ENCODE measurements around the gene CACNA1B. TPM values are rescaled to one million over a fixed set of nuclear protein-coding genes. Genes with fewer than 3 reads are reported as not detected.

CACNA1B gene
- total and polyA plus RNA-seq, 9 of the 15 experiments (the other 6 are each of a cell fraction or from before 2014, with no cell fraction given): 0.01 to 0.04 TPM; not detected in 7

- H3K9me1 ChIP-seq (ENCODE audit: control insufficient read depth, insufficient read depth, low read length): no peaks in the 10 kb centered on the region
- WGBS (ENCODE audit: insufficient coverage, low coverage, missing lambda C conversion rate): 0% methylated on average over 4 of the region's 4 CpGs
- intact Hi-C loops (cut with micrococcal nuclease): no loop called here
- H2AFZ ChIP-seq (ENCODE audit: low read depth, low read length): no peak overlapping the region
- no peak for FAIRE-seq
- H3K79me2 ChIP-seq (ENCODE audit: control insufficient read depth, insufficient read depth, low read length): no peaks in the 10 kb centered on the region
- BruUV-seq (replicated peaks): no TSS peak
- no peak overlapping the region for H3K9ac ChIP-seq (ENCODE audit: insufficient read depth in 1 of 2, low read depth in 2 of 2, low read length in 2 of 2)
- no peaks in the 10 kb centered on the region for H3K9me3 ChIP-seq (replicated peaks; ENCODE audit: control insufficient read depth, insufficient read depth, low read depth, low read length)
- ChIA-PET CTCF (ENCODE audit: low intra/inter-chr PET ratio) (no interaction called here), POLR2A (no interaction called here)
- in situ Hi-C loops (cut with MboI): no loop called here
- peak in 1 of 4 experiments; percentile 30 for DNase-seq (ENCODE audit: extremely low read depth in 1 of 4, low spot score in 3 of 4)
- peaks cover 7 to 17% of the 10 kb centered on the region in 2 experiments for H3K27me3 ChIP-seq (ENCODE audit: control insufficient read depth in 2 of 2, insufficient read depth in 2 of 2, low read length in 2 of 2)
- no peak overlapping the region for H3K4me3 ChIP-seq
- H3K27ac ChIP-seq (ENCODE audit: extremely low read depth, low read depth, low read length): no peak overlapping the region
- no peaks in the 10 kb centered on the region for H3K4me1 ChIP-seq (replicated peaks in 1 of 2; ENCODE audit: control insufficient read depth in 2 of 2, insufficient read depth in 2 of 2, low read length in 2 of 2)
- no peak for ATAC-seq
- H4K20me1 ChIP-seq (replicated peaks; ENCODE audit: control insufficient read depth, insufficient read depth, low read length): no peaks in the 10 kb centered on the region
- no peak overlapping the region for H3K4me2 ChIP-seq (ENCODE audit: insufficient read depth, low read length)
- H3K36me3 ChIP-seq (ENCODE audit: control insufficient read depth, insufficient read depth, low read length): no peaks in the 10 kb centered on the region
- TF ChIP-seq PBX2 (CRISPR knock-in tag; IDR thresholded peaks at IDR 0.05; ENCODE audit: low read depth): no peak
- no peak for TF ChIP-seq PBX2 (tag; conservative IDR thresholded peaks at IDR 0.05; ENCODE audit: low read depth)
- TF ChIP-seq FOXA3 (CRISPR knock-in tag; conservative IDR thresholded peaks at IDR 0.05 in 1 of 2, IDR thresholded peaks at IDR 0.05 in 1 of 2): no peak
- TF ChIP-seq PRMT5 (CRISPR knock-in tag; IDR thresholded peaks at IDR 0.05): no peak
- TF ChIP-seq ZNF77 (CRISPR knock-in tag; IDR thresholded peaks at IDR 0.05): no peak
- no peak for TF ChIP-seq ZNF408 (CRISPR knock-in tag; IDR thresholded peaks at IDR 0.05; ENCODE audit: low read depth)
- no peak for TF ChIP-seq NR0B1 (IDR thresholded peaks at IDR 0.05; ENCODE audit: partially characterized antibody)
- TF ChIP-seq ZNF24 (IDR thresholded peaks at IDR 0.05): no peak
- TF ChIP-seq CREM (IDR thresholded peaks at IDR 0.05; ENCODE audit: low read depth): no peak
- peak; percentile 39; the same call in 1 of the 2 replicates for TF ChIP-seq NCOR1 (IDR thresholded peaks at IDR 0.05)
- TF ChIP-seq ZNF717 (CRISPR knock-in tag; IDR thresholded peaks at IDR 0.05): no peak
- TF ChIP-seq CBFA2T3 (IDR thresholded peaks at IDR 0.05): peak; percentile 80
- no peak for TF ChIP-seq ZNF311 (CRISPR knock-in tag; IDR thresholded peaks at IDR 0.05)
- TF ChIP-seq ZNF197 (CRISPR knock-in tag; IDR thresholded peaks at IDR 0.05; ENCODE audit: low read depth): no peak
- no peak for TF ChIP-seq NKRF (IDR thresholded peaks at IDR 0.05; ENCODE audit: borderline replicate concordance)
- peak; percentile 69 for TF ChIP-seq CBFA2T2 (conservative IDR thresholded peaks at IDR 0.05)
- no peak for TF ChIP-seq ARID1B (IDR thresholded peaks at IDR 0.05)
- no peak for TF ChIP-seq MCM2 (IDR thresholded peaks at IDR 0.05; ENCODE audit: low read depth)
- no peak for TF ChIP-seq SPI1 (IDR thresholded peaks at IDR 0.05; ENCODE audit: borderline replicate concordance, low read depth, low read length)
- TF ChIP-seq CHCHD3 (CRISPR knock-in tag; IDR thresholded peaks at IDR 0.05): no peak
- TF ChIP-seq ZNF785 (CRISPR knock-in tag; IDR thresholded peaks at IDR 0.05): no peak
- TF ChIP-seq ELF2 (CRISPR knock-in tag; IDR thresholded peaks at IDR 0.05): no peak
Measured at GRCh38 chr9:138033950-138034349, 156.4 kb downstream of the CACNA1B start.
